ENCODE measurements around the gene MED15.
A peak's percentile ranks its signal among the peaks of the same experiment; 100 is the strongest.

MED15 gene

GRCh38 chr22:20494978-20495860 lies 12.2 kb upstream of the MED15 start, which contains the start of gene KLHL22:
Gene KLHL22, minus strand, starts transcription at chr22:20495795. Its CDS starts 6,584 bp downstream, at chr22:20489211.
- Histone ChIP-seq H3K4ac (ENCODE audit: low read depth, low read length) (peak within 1 kb of the TSS; percentile 46), H3K4me1 (ENCODE audit: control insufficient read depth, low read depth, low read length) (no peaks in the 10 kb centered on the region), H3K79me2 (ENCODE audit: control insufficient read depth, insufficient read depth, low read length) (no peaks in the 10 kb centered on the region), H2AK5ac (ENCODE audit: low read length) (no peak within 1 kb of the TSS), H3K79me1 (ENCODE audit: low read length) (peaks cover 3% of the 10 kb centered on the region), H3K4me3 (ENCODE audit: low read length) (peak within 1 kb of the TSS; percentile 65), H3K23ac (ENCODE audit: low read length) (no peak within 1 kb of the TSS), H3K18ac (ENCODE audit: low read length) (peak within 1 kb of the TSS; percentile 85), H2BK120ac (ENCODE audit: low read depth, low read length) (no peak within 1 kb of the TSS), H3K27me3 (ENCODE audit: insufficient read depth, low read length, poor library complexity) (no peaks in the 10 kb centered on the region), H4K8ac (ENCODE audit: low read depth, low read length) (no peak within 1 kb of the TSS), H4K5ac (ENCODE audit: low read length) (no peak within 1 kb of the TSS), H3K9ac (ENCODE audit: low read length) (peak within 1 kb of the TSS; percentile 74), H3K27ac (ENCODE audit: low read depth, low read length) (peak within 1 kb of the TSS; percentile 13), H2BK15ac (replicated peaks; ENCODE audit: low read depth) (no peak within 1 kb of the TSS), H3K4me2 (ENCODE audit: low read length) (peak within 1 kb of the TSS; percentile 65), H2BK5ac (ENCODE audit: low read length) (peak within 1 kb of the TSS; percentile 60), H3K56ac (ENCODE audit: low read length) (peak within 1 kb of the TSS; percentile 96), H3K36me3 (ENCODE audit: control insufficient read depth, insufficient read depth, low read length) (no peaks in the 10 kb centered on the region)
- DNase-seq = peak; percentile 41
- no CpG with 5 or more reads among the region's 108 CpGs for WGBS (ENCODE audit: extremely low coverage, insufficient coverage, low lambda C conversion rate)

- Histone ChIP-seq H3K4me1 (ENCODE audit: control insufficient read depth, low read depth, low read length) (no peaks in the 10 kb centered on the region), H3K56ac (ENCODE audit: low read length) (peak overlapping the region; percentile 96), H3K27me3 (ENCODE audit: insufficient read depth, low read length, poor library complexity) (no peaks in the 10 kb centered on the region), H3K79me1 (ENCODE audit: low read length) (peaks cover 3% of the 10 kb centered on the region), H3K79me2 (ENCODE audit: control insufficient read depth, insufficient read depth, low read length) (no peaks in the 10 kb centered on the region), H2AK5ac (ENCODE audit: low read length) (no peak overlapping the region), H3K4me2 (ENCODE audit: low read length) (peak overlapping the region; percentile 56), H3K27ac (ENCODE audit: low read depth, low read length) (peak overlapping the region; percentile 13), H2BK5ac (ENCODE audit: low read length) (peak overlapping the region; percentile 60), H3K4me3 (ENCODE audit: low read length) (peak overlapping the region; percentile 50), H4K5ac (ENCODE audit: low read length) (no peak overlapping the region), H3K23ac (ENCODE audit: low read length) (no peak overlapping the region), H3K18ac (ENCODE audit: low read length) (peak overlapping the region; percentile 36), H2BK15ac (replicated peaks; ENCODE audit: low read depth) (no peak overlapping the region), H3K4ac (ENCODE audit: low read depth, low read length) (no peak overlapping the region), H3K36me3 (ENCODE audit: control insufficient read depth, insufficient read depth, low read length) (no peaks in the 10 kb centered on the region), H2BK120ac (ENCODE audit: low read depth, low read length) (no peak overlapping the region), H3K9ac (ENCODE audit: low read length) (peak overlapping the region; percentile 66), H4K8ac (ENCODE audit: low read depth, low read length) (no peak overlapping the region)
- peak; percentile 95 for DNase-seq
- 100% methylated on average over 1 of the region's 54 CpGs for WGBS (ENCODE audit: extremely low coverage, insufficient coverage, low lambda C conversion rate)
Measured at GRCh38 chr22:20495861-20496681, 11.3 kb upstream of the MED15 start.

GRCh38 chr22:20497426-20497825 lies 10.0 kb upstream of the MED15 start:
- no peak overlapping the region for H3K4ac ChIP-seq (ENCODE audit: low read depth, low read length)
- H3K79me2 ChIP-seq (ENCODE audit: control insufficient read depth, insufficient read depth, low read length) = no peaks in the 10 kb centered on the region
- H3K56ac ChIP-seq (ENCODE audit: low read length) = no peak overlapping the region
- no peak overlapping the region for H4K8ac ChIP-seq (ENCODE audit: low read depth, low read length)
- no peak overlapping the region for H2BK5ac ChIP-seq (ENCODE audit: low read length)
- no peak overlapping the region for H2BK120ac ChIP-seq (ENCODE audit: low read depth, low read length)
- H4K5ac ChIP-seq (ENCODE audit: low read length) = no peak overlapping the region
- no peak overlapping the region for H3K4me2 ChIP-seq (ENCODE audit: low read length)
- no peak overlapping the region for H3K23ac ChIP-seq (ENCODE audit: low read length)
- H3K36me3 ChIP-seq (ENCODE audit: control insufficient read depth, insufficient read depth, low read length) = no peaks in the 10 kb centered on the region
- no peak overlapping the region for H3K18ac ChIP-seq (ENCODE audit: low read length)
- H3K27ac ChIP-seq (ENCODE audit: low read depth, low read length) = no peak overlapping the region
- H3K4me1 ChIP-seq (ENCODE audit: control insufficient read depth, low read depth, low read length) = no peaks in the 10 kb centered on the region
- no peak overlapping the region for H2AK5ac ChIP-seq (ENCODE audit: low read length)
- no CpG with 5 or more reads among the region's 3 CpGs for whole genome bisulfite sequencing (ENCODE audit: extremely low coverage, insufficient coverage, low lambda C conversion rate)
- H3K79me1 ChIP-seq (ENCODE audit: low read length) = peaks cover 3% of the 10 kb centered on the region
- no peaks in the 10 kb centered on the region for H3K27me3 ChIP-seq (ENCODE audit: insufficient read depth, low read length, poor library complexity)
- no peak overlapping the region for H3K9ac ChIP-seq (ENCODE audit: low read length)
- DNase-seq = no peak
- H2BK15ac ChIP-seq (replicated peaks; ENCODE audit: low read depth) = no peak overlapping the region
- H3K4me3 ChIP-seq (ENCODE audit: low read length) = no peak overlapping the region

GRCh38 chr22:20498913-20499312 lies 8.5 kb upstream of the MED15 start:
- Histone ChIP-seq H3K4me3 (ENCODE audit: low read length) (no peak overlapping the region), H3K18ac (ENCODE audit: low read length) (no peak overlapping the region), H2BK15ac (replicated peaks; ENCODE audit: low read depth) (no peak overlapping the region), H2BK120ac (ENCODE audit: low read depth, low read length) (no peak overlapping the region), H3K4me1 (ENCODE audit: control insufficient read depth, low read depth, low read length) (no peaks in the 10 kb centered on the region), H3K79me1 (ENCODE audit: low read length) (no peaks in the 10 kb centered on the region), H2BK5ac (ENCODE audit: low read length) (no peak overlapping the region), H3K4ac (ENCODE audit: low read depth, low read length) (no peak overlapping the region), H3K27ac (ENCODE audit: low read depth, low read length) (no peak overlapping the region), H4K8ac (ENCODE audit: low read depth, low read length) (no peak overlapping the region), H3K27me3 (ENCODE audit: insufficient read depth, low read length, poor library complexity) (no peaks in the 10 kb centered on the region), H3K56ac (ENCODE audit: low read length) (no peak overlapping the region), H3K36me3 (ENCODE audit: control insufficient read depth, insufficient read depth, low read length) (no peaks in the 10 kb centered on the region), H3K4me2 (ENCODE audit: low read length) (no peak overlapping the region), H3K23ac (ENCODE audit: low read length) (no peak overlapping the region), H2AK5ac (ENCODE audit: low read length) (no peak overlapping the region), H3K79me2 (ENCODE audit: control insufficient read depth, insufficient read depth, low read length) (no peaks in the 10 kb centered on the region), H4K5ac (ENCODE audit: low read length) (no peak overlapping the region), H3K9ac (ENCODE audit: low read length) (no peak overlapping the region)
- no CpG with 5 or more reads among the region's 3 CpGs for WGBS (ENCODE audit: extremely low coverage, insufficient coverage, low lambda C conversion rate)
- DNase-seq = no peak

GRCh38 chr22:20499769-20500168 lies 7.6 kb upstream of the MED15 start:
- Histone ChIP-seq H2BK5ac (ENCODE audit: low read length) (no peak overlapping the region), H4K5ac (ENCODE audit: low read length) (no peak overlapping the region), H3K9ac (ENCODE audit: low read length) (no peak overlapping the region), H3K18ac (ENCODE audit: low read length) (no peak overlapping the region), H3K79me2 (ENCODE audit: control insufficient read depth, insufficient read depth, low read length) (no peaks in the 10 kb centered on the region), H2BK120ac (ENCODE audit: low read depth, low read length) (no peak overlapping the region), H3K79me1 (ENCODE audit: low read length) (no peaks in the 10 kb centered on the region), H3K4ac (ENCODE audit: low read depth, low read length) (no peak overlapping the region), H3K27me3 (ENCODE audit: insufficient read depth, low read length, poor library complexity) (no peaks in the 10 kb centered on the region), H3K23ac (ENCODE audit: low read length) (no peak overlapping the region), H2AK5ac (ENCODE audit: low read length) (no peak overlapping the region), H3K4me2 (ENCODE audit: low read length) (no peak overlapping the region), H2BK15ac (replicated peaks; ENCODE audit: low read depth) (no peak overlapping the region), H3K56ac (ENCODE audit: low read length) (no peak overlapping the region), H3K4me1 (ENCODE audit: control insufficient read depth, low read depth, low read length) (no peaks in the 10 kb centered on the region), H3K4me3 (ENCODE audit: low read length) (no peak overlapping the region), H3K36me3 (ENCODE audit: control insufficient read depth, insufficient read depth, low read length) (no peaks in the 10 kb centered on the region), H3K27ac (ENCODE audit: low read depth, low read length) (no peak overlapping the region), H4K8ac (ENCODE audit: low read depth, low read length) (no peak overlapping the region)
- no CpG with 5 or more reads among the region's 7 CpGs for WGBS (ENCODE audit: extremely low coverage, insufficient coverage, low lambda C conversion rate)
- DNase-seq = no peak

All from mesendoderm (in vitro differentiated cells).